Suppressor macrophage treated with lipopolysaccharide for 1 hour (primary cell): ENCODE results near the gene DBET.
"Not testable (repeated sequence)": the region's sequence is repeated elsewhere in the genome, so short reads cannot be mapped to it uniquely, and the experiment has no call there.

Source experiments
- DNase-seq, 3 donors: peaks; one replicate each; pipeline ENCODE4 v3.0.0-alpha.2; 2020 to 2022

The DBET gene

GRCh38 chr4:190064342-190064741 lies at the start of gene DBET:
DBET (plus strand) TSS chr4:190064502.
- DNase-seq, result not testable (repeated sequence)

GRCh38 chr4:190014771-190015537 lies 49.3 kb upstream of the DBET start:
- DNase-seq, result peak in 1 of 3 donors; percentile 22

- DNase-seq, result no peak
These were observed 48.5 kb upstream of the DBET start for GRCh38 chr4:190015538-190016368.

DNA sequence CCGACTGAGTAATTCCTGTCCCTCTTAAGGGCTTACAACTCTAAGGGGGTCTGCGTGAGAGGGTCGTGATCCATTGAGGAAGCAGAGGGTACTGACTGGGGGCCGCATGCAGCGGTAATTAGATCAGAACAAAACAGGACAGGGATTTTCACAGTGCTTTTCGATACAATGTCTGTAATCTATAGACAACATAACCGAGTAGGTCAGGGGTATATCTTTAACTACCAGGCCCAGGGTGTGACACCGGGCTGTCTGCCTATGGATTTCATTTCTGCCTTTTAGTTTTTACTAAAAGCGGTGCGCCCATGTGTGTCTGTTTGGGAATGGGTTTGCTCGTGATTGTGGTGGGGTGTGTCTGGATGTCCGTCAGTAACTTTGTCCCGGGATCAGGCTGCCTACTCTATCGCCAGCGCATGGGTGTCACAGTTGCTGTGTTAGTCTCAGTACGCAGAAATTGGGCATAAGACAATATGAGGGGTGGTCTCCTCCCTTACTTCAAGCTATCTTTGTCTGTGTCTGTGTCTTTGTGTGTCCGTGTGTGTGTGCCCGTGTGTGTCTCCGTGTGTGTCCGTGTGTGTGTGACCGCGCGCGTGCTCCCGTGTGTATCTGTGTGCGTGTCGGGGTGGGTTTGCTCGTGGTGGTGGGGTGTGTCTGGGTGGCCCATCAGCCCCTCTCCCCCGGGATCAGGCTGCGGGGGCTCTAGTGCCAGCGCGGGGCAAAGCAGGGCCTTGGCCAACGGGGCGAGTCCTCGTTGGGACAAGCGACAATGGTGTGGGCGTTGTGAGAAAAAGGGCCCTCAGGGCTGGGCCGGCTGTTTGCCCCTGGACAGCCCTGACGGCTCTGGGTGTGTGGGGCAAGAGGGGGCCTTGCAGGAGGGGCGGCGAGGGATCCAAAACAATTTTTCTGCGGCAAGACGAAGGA lies 47.7 kb upstream of the DBET start:
- DNase-seq, result no peak

- no peak for DNase-seq
These were observed 46.7 kb upstream of the DBET start for GRCh38 chr4:190017357-190018200.

DNA sequence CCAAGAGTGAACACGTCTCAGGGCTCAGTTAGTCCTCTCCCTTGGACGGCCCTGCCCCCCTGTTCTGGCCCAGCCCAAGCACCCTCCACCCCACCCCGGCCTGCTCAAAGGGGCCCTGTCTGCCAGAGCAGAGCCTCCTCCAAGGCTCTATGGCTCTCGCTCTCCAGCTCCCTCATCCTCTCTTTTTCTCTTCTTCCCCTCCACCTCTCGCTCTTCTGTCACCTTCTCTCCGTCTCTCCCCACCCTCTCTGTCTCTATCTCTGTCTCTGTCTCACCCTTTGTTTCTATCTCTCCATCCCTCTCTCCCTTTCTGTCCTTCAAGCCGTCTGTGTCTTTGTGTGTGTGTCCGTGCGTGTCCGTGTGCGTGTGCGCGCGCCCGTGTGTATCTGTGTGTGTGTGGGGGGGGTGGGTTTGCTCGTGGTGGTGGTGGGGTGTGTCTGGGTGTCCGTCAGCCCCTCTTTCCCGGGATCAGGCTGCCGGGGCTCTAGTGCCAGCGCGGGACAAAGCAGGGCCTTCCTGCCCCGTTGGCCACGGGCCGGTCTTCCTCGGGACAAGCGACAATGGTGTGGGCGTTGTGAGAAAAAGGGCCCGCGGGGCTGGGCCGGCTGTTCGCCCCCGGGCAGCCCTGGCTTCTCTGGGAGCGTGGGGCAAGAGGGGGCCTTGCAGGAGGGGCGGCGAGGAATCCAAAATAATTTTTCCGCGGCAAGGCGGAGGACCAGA lies 45.9 kb upstream of the DBET start:
- no peak for DNase-seq

DNA sequence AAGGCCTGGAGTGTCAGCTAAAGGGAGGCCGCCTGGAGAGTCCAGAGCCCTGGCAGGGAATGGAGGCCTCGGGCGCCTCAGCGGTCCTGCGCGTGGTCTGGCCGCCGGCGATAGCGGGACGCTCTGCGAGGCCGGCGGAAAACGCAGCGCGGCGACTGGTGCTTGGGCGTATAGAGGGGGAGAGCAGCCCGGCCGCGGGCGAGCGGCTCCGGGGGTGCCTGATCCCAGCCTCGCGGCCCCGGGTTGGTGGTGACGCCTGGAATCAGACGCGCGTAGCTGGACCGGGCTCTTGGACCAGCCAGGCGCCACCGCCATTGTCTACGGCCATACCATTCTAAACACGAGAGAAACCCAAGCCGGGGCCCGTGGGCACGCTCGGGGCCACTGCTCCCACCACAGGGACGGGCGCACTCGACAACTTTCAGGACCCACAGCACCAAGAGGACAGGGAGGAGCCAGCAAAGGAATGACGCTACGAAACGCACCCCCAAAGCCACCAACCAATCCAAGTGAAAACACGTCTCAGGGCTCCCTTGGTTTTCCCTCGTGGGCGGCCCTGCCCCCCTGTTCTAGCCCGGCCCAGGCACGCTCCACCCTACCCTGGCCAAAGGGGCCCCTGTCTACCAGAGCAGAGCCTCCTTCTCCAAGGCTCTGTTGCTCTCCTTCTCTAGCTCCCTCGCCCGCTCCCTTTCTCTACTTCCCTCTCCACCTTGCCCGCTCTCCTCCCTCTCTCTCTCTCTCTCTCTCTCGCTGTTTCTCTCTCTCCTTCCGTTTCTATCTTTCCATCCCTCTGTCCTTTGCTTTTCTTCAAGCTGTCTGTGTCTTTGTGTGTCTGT lies 45.1 kb upstream of the DBET start:
- DNase-seq, result no peak

GRCh38 chr4:190019859-190020463 lies 44.3 kb upstream of the DBET start:
- DNase-seq, result not testable (repeated sequence)

DNA sequence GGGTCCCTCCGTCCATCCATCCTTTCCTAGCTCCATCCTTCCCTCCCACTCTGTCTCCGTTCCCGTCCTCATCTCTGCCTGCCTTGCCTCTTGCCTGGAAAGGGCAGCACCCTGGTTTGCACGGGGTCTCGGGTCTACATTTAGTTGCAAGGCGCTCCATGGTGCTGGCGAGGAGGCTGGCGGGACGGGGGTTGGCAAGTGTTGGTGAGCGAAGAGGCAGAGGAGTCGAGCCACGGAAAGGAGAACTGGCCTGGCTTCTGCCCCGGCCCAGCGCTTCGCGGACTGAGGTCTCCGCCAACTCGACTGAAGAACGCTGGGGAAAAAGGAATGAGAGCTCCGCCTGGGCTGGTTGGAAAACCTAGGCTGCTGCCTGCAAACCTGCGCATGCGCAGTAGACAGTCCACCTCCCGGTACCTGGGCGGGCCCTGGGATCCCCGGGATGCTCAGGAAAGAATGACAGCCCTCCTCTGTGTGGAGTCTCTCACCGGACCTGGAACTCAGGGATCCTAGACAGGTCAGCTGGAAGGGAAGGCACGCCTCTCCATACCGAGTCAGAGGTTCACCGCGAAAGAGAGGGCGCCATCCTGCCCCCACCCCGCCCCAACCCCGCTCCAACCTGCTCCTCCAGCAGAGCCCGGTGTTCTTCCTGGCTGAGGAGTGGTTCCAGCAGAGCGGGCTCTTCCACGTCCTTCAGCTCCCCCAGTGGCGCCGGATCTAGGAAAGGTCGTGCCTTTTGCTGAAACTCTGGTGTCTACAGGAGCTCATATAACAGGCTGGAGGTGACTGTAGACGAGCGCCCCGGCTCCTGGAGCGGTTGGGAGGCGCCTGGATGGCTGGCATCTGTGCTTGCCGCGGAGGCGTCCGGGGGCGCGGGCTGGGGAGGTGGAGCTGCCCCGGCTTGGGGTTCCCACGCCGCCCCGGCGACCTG lies 43.2 kb upstream of the DBET start:
- DNase-seq, result peak; percentile 28 to 43 (median 39)

DNA sequence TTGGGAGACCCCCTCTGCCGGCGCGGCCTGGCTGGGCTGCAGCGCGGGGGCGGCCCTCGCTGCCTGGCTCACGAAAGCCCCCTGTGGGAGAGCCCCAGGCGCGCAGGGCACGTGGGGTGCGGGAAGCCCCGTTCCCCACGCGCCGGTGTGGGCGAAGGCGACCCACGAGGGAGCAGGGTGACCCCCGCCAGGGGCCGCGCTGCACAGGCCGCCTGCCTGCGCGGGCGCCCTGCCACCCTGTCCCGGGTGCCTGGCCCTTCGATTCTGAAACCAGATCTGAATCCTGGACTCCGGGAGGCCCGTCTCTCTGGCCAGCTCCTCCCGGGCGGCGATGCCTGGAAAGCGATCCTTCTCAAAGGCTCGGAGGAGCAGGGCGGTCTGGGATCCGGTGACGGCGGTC lies 42.3 kb upstream of the DBET start:
- DNase-seq, result not testable (repeated sequence)

- DNase-seq, result not testable (repeated sequence)
These were observed 41.6 kb upstream of the DBET start for GRCh38 chr4:190022614-190023281.

DNA sequence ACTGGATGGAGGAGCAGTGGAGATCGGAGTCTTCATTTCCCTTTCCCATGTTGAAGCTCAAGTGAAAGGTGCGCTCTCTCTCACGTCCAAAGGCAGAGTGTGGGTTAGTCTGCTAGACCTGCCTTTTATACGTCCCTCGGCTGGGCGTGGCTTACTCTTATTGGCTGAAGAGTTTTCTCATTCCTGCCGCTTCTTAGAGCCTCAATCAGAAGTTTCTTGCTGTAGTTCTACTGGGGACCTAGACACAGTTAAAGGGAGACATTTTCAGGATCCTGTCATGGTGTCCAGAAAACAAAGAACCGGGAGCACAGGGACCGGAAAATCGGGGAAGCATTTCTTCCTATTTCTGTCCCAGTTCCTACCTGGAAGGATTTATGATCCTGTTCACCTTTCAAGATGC lies 37.1 kb upstream of the DBET start, which contains the start of gene FRG2:
Gene FRG2 (minus strand): TSS at position 101 of the 400 bp plus-strand sequence. CDS start 52 bp downstream, at position 49.
- DNase-seq, result not testable (repeated sequence)

GRCh38 chr4:190031264-190031663 lies 33.0 kb upstream of the DBET start:
- not testable (repeated sequence) for DNase-seq

GRCh38 chr4:190037704-190038388 lies 26.5 kb upstream of the DBET start:
- not testable (repeated sequence) for DNase-seq

- not testable (repeated sequence) for DNase-seq
These were observed 23.4 kb upstream of the DBET start for GRCh38 chr4:190040873-190041272.

GRCh38 chr4:190047627-190048026 lies 16.7 kb upstream of the DBET start:
- not testable (repeated sequence) for DNase-seq
